Measurements from ENCODE around the gene STOX2. TPM values are rescaled to one million over a fixed set of nuclear protein-coding genes. Genes with fewer than 3 reads are reported as not detected.

Gene STOX2
- total and polyA plus RNA-seq, 2 experiments from 2014 or later, result 6.4 to 20.1 TPM

DNA sequence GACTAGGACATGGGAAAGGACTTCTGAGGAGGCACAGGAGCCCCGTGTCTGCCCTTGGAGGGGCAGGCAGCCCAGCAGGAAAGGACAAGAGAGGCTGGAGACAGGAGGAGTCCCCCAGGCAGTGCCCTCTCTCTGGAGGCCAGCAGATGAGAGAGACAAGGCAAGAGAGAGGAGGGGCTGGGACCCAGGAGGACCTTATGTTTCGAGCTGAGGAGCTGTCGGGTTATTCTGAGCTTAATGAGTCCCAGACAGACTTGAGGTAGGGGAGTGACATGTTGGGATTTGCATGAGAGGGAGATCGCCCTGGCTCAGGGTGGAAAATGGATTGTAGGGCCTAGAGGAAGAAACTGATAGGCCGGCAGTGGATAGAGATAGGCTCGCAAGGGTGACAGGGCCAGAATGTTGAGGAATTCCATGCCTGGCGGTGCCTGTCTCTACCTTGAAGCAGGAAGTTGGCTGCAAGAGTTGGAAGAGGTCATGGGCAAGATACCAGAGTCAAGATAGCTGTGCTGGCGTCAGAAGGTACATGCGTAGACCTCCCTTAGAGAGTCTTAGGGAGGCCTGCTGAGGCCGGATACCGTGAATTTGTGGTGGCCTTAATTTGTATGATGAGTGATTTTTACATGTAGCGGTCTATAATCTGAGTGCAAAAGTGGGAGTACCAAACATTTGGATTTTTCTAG is 19.4 kb downstream of the STOX2 start:
- Histone ChIP-seq H3K4me3 (no peak overlapping the region), H3K9me3 (ENCODE audit: low read depth) (no peaks in the 10 kb centered on the region), H3K36me3 (no peaks in the 10 kb centered on the region), H3K27ac (peak overlapping the region; percentile 2), H3K27me3 (no peaks in the 10 kb centered on the region), H3K4me1 (ENCODE audit: low read depth) (no peaks in the 10 kb centered on the region)
- no peak for DNase-seq (ENCODE audit: low read depth in 1 of 2, low spot score in 1 of 2)
- TF ChIP-seq, protein P1, sequence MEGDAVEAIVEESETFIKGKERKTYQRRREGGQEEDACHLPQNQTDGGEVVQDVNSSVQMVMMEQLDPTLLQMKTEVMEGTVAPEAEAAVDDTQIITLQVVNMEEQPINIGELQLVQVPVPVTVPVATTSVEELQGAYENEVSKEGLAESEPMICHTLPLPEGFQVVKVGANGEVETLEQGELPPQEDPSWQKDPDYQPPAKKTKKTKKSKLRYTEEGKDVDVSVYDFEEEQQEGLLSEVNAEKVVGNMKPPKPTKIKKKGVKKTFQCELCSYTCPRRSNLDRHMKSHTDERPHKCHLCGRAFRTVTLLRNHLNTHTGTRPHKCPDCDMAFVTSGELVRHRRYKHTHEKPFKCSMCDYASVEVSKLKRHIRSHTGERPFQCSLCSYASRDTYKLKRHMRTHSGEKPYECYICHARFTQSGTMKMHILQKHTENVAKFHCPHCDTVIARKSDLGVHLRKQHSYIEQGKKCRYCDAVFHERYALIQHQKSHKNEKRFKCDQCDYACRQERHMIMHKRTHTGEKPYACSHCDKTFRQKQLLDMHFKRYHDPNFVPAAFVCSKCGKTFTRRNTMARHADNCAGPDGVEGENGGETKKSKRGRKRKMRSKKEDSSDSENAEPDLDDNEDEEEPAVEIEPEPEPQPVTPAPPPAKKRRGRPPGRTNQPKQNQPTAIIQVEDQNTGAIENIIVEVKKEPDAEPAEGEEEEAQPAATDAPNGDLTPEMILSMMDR (IDR thresholded peaks at IDR 0.05; ENCODE audit: low read depth, low read length), result no peak

DNA sequence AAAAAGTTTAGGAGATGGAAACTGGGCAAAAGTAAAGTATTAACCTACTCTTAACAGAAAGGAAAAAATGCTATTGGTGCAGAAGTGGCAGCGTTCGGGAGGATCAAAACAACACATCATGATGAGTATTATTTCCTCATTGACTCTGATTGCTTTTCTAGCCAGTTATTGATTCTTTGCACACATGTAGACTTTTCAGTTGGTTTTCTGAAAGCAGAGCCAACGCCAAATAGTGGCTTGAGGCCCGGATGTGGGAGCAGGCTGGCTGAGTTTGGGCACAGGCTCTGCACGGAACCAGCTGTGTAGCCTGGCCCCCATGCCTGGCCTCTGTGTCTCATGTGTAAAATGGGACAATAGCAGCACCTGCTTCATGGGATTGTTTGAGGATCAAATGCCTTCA is 21.8 kb downstream of the STOX2 start:
- H3K9me3 ChIP-seq (ENCODE audit: low read depth), result no peaks in the 10 kb centered on the region
- DNase-seq (ENCODE audit: low read depth in 1 of 2, low spot score in 1 of 2), result no peak
- no peak overlapping the region for H3K27ac ChIP-seq
- no peaks in the 10 kb centered on the region for H3K27me3 ChIP-seq
- no peaks in the 10 kb centered on the region for H3K36me3 ChIP-seq
- H3K4me1 ChIP-seq (ENCODE audit: low read depth), result no peaks in the 10 kb centered on the region
- TF ChIP-seq, protein P1 (IDR thresholded peaks at IDR 0.05; ENCODE audit: low read depth, low read length), result no peak
- H3K4me3 ChIP-seq, result no peak overlapping the region

DNA sequence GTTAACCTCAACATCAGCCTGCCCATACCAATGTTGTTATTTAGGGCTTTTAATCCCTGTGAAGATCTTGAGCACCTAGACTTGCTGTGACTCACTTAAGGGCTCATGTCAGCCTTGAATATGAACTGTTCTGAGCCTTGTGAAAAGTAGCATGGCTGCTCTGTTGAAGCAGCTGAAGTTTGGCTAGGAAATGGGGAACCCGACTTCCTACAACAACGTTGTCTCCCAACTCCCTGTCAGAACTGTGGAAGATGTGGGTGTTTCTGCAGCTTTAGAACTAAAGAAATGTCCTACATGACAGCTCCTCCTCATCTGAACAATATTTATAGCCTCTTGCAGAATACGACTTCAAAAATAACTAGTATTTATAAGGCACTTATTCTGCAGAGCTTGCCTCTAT is 27.5 kb downstream of the STOX2 start:
- H3K4me3 ChIP-seq, result no peak overlapping the region
- no peaks in the 10 kb centered on the region for H3K36me3 ChIP-seq
- DNase-seq (ENCODE audit: low read depth in 1 of 2, low spot score in 1 of 2), result no peak
- no peaks in the 10 kb centered on the region for H3K27me3 ChIP-seq
- H3K27ac ChIP-seq, result no peak overlapping the region
- TF ChIP-seq, protein P1 (IDR thresholded peaks at IDR 0.05; ENCODE audit: low read depth, low read length), result no peak
- H3K9me3 ChIP-seq (ENCODE audit: low read depth), result no peaks in the 10 kb centered on the region
- H3K4me1 ChIP-seq (ENCODE audit: low read depth), result no peaks in the 10 kb centered on the region

DNA sequence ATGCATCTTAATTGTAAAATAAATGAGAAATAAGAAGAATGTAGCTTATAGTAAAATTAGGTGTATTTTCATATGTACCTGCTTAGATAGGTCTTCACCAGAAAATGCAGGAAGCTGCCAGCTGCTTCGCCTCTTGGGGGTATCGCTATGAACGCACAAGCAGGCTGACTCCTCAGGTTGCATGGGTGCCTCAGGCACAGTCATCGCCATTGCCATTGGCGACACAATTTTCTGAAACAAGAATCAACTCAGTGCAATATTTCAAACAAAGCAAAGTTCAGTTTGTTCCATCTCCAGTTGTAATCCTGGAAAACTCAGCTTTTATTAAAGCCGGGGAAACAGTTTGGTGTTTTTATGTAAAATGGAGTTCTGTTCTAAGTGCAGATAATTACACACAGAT is 29.7 kb downstream of the STOX2 start:
- Histone ChIP-seq H3K27me3 (no peaks in the 10 kb centered on the region), H3K4me3 (no peak overlapping the region), H3K27ac (no peak overlapping the region), H3K36me3 (no peaks in the 10 kb centered on the region), H3K9me3 (ENCODE audit: low read depth) (no peaks in the 10 kb centered on the region), H3K4me1 (ENCODE audit: low read depth) (no peaks in the 10 kb centered on the region)
- no peak for DNase-seq (ENCODE audit: low read depth in 1 of 2, low spot score in 1 of 2)
- TF ChIP-seq, protein P1 (IDR thresholded peaks at IDR 0.05; ENCODE audit: low read depth, low read length), result no peak

DNA sequence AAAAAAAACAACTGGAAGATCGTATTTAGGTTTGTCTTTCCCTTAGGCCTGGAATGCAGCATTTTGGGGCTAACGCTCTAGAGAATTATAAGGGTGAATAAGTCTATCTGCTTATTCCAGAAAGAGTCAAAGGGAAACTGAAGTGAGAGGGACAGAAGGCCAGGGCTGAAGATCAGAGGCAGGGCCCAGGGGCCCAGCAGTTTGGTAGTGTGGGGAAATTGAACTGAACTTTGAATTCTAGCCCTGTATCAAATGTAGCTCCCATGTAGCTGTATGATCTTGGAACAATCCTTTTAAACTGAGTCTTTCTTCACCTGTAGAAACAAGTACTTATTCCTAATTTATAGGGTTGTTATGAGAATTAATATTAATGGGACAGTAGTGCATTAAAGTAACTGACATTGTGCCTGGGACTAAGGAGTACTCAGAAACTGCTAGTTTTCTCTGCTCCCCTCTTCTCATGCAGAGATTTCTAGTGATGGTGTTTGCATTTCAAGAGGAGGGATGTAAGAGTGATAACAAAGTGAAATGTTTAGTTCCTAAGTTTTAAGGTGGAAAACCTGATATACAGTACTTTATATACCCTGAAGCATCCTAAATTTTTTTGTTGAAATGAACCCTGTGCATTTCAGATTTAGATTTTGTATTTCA is 30.4 kb downstream of the STOX2 start:
- no peaks in the 10 kb centered on the region for H3K27me3 ChIP-seq
- no peak overlapping the region for H3K27ac ChIP-seq
- no peak overlapping the region for H3K4me3 ChIP-seq
- no peaks in the 10 kb centered on the region for H3K4me1 ChIP-seq (ENCODE audit: low read depth)
- H3K36me3 ChIP-seq, result no peaks in the 10 kb centered on the region
- TF ChIP-seq, protein P1 (IDR thresholded peaks at IDR 0.05; ENCODE audit: low read depth, low read length), result no peak
- no peaks in the 10 kb centered on the region for H3K9me3 ChIP-seq (ENCODE audit: low read depth)
- DNase-seq (ENCODE audit: low read depth in 1 of 2, low spot score in 1 of 2), result no peak

All from cardiac muscle cell (in vitro differentiated cells and primary cell).